ENCODE measurements around the gene KRT4. TPM values are rescaled to one million over a fixed set of nuclear protein-coding genes. Genes with fewer than 3 reads are reported as not detected.

Gene KRT4
- total and polyA plus RNA-seq, 2 experiments from 2014 or later = not detected

DNA sequence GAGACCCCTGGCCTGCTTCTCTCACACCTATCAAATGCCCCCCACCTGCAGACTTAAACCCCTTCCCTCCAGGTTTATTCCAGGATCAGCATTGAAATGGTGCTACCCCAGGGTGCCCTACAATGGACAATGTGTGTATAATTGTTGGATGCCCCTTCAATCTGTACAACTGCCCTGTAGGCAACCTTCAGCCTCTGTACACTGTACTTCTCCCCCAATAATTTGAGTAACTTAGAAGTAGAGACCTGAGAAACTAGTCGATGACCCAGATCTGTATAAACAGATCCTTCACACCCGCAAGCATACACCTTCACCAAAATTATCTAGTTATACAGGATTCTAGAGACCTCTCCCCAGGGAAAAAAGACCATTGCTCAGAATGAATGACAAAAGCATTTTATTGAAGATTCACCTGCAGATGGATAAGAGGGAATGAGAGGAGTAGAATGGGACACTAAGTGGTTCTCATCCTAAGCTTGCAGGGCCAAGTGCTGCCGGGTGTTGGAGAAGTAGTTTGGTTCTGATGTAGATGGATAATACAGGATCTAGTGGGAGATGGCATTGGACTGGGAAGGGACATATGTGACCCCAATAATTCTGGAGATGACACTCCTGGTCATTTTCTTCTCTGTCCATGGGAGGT, 7.6 kb downstream of the KRT4 start:
- Histone ChIP-seq H3K9me3 (ENCODE audit: low read depth) (no peaks in the 10 kb centered on the region), H3K27me3 (peaks cover 6% of the 10 kb centered on the region), H3K27ac (no peak overlapping the region), H3K36me3 (no peaks in the 10 kb centered on the region), H3K4me3 (no peak overlapping the region), H3K4me1 (ENCODE audit: low read depth) (no peaks in the 10 kb centered on the region)
- DNase-seq (ENCODE audit: low read depth in 1 of 2, low spot score in 1 of 2) = no peak
- no peak for TF ChIP-seq CTCF (IDR thresholded peaks at IDR 0.05; ENCODE audit: low read depth, low read length)

GRCh38 chr12:52805739-52806138, 8.2 kb downstream of the KRT4 start:
- no peak for DNase-seq (ENCODE audit: low read depth in 1 of 2, low spot score in 1 of 2)
- Histone ChIP-seq H3K4me1 (ENCODE audit: low read depth) (no peaks in the 10 kb centered on the region), H3K4me3 (no peak overlapping the region), H3K9me3 (ENCODE audit: low read depth) (no peaks in the 10 kb centered on the region), H3K27me3 (peaks cover 6% of the 10 kb centered on the region), H3K36me3 (no peaks in the 10 kb centered on the region), H3K27ac (no peak overlapping the region)
- no peak for TF ChIP-seq CTCF (IDR thresholded peaks at IDR 0.05; ENCODE audit: low read depth, low read length)

DNA sequence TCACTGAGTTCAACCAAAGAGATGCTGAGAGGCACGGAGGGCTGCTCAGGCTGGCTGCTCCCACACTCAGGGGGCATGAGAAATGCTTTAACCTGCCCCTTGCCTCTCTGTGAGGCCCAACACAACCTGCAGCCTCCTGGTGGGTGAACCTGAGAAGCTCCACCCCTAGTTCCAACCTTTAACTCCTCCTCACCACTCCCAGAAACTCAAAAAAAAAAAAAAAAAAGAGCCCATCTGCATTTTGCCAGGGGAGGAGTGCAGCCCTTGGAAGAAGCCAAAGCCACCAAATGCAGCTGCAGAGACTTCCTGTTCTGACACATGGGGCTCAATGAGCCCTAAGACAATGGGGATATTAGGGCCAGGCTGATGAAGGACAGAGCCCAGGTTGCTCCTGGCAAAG, 8.9 kb downstream of the KRT4 start:
- no peak overlapping the region for H3K27ac ChIP-seq
- H3K36me3 ChIP-seq = no peaks in the 10 kb centered on the region
- H3K27me3 ChIP-seq = peaks cover 6% of the 10 kb centered on the region
- H3K4me1 ChIP-seq (ENCODE audit: low read depth) = no peaks in the 10 kb centered on the region
- no peaks in the 10 kb centered on the region for H3K9me3 ChIP-seq (ENCODE audit: low read depth)
- TF ChIP-seq CTCF (IDR thresholded peaks at IDR 0.05; ENCODE audit: low read depth, low read length) = no peak
- no peak for DNase-seq (ENCODE audit: low read depth in 1 of 2, low spot score in 1 of 2)
- no peak overlapping the region for H3K4me3 ChIP-seq

GRCh38 chr12:52802442-52802841, 11.5 kb downstream of the KRT4 start:
- Histone ChIP-seq H3K27me3 (no peaks in the 10 kb centered on the region), H3K9me3 (ENCODE audit: low read depth) (no peaks in the 10 kb centered on the region), H3K36me3 (no peaks in the 10 kb centered on the region), H3K4me3 (no peak overlapping the region), H3K4me1 (ENCODE audit: low read depth) (no peaks in the 10 kb centered on the region), H3K27ac (no peak overlapping the region)
- TF ChIP-seq CTCF (IDR thresholded peaks at IDR 0.05; ENCODE audit: low read depth, low read length) = no peak
- no peak for DNase-seq (ENCODE audit: low read depth in 1 of 2, low spot score in 1 of 2)

DNA sequence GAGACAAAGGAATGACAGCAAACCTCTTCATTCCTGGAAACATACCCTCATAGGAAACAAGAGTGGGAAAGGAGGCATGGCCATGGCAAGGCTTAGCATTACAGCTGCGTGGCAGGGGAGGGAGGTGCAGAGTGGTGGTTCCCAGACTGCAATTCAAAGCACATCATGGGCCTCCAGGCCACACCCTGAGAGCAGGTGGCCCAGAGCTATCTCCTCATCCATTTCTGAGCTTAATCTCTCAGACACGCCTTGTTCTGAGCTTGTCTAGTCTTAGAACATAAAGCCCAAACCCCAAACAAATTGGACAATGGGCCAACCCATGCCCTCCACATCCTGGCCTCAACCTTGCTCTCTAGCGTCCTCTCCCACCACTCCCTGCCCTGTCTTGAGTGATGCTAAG, 12.1 kb downstream of the KRT4 start:
- Histone ChIP-seq H3K9me3 (ENCODE audit: low read depth) (no peaks in the 10 kb centered on the region), H3K27ac (no peak overlapping the region), H3K4me1 (ENCODE audit: low read depth) (no peaks in the 10 kb centered on the region), H3K4me3 (no peak overlapping the region), H3K36me3 (no peaks in the 10 kb centered on the region), H3K27me3 (no peaks in the 10 kb centered on the region)
- no peak for TF ChIP-seq CTCF (IDR thresholded peaks at IDR 0.05; ENCODE audit: low read depth, low read length)
- no peak for DNase-seq (ENCODE audit: low read depth in 1 of 2, low spot score in 1 of 2)
